Measurements from ENCODE around the gene ASCC3. TPM values are rescaled to one million over a fixed set of nuclear protein-coding genes. Genes with fewer than 3 reads are reported as not detected.

ASCC3 gene
- total and polyA plus RNA-seq, 2 donors (not counting 3 experiments of a cell fraction or from before 2014, with no cell fraction given), result 15.7 to 57.2 TPM

GRCh38 chr6:100818066-100818465 lies 63.1 kb downstream of the ASCC3 start:
- Histone ChIP-seq H4K20me1 (replicated peaks; ENCODE audit: control insufficient read depth, extremely low read depth, insufficient read depth, low read length) (no peaks in the 10 kb centered on the region), H3K4me1 (ENCODE audit: control insufficient read depth, extremely low read depth, insufficient read depth, low read length) (no peaks in the 10 kb centered on the region), H3K36me3 (ENCODE audit: control insufficient read depth in 2 of 2, extremely low read depth in 1 of 2, insufficient read depth in 2 of 2, low read length in 2 of 2) (no peaks in the 10 kb centered on the region), H3K4me2 (ENCODE audit: insufficient read depth, low read length) (no peak overlapping the region), H3K4me3 (replicated peaks in 1 of 3; ENCODE audit: insufficient read depth in 1 of 3, low read depth in 1 of 3, low read length in 3 of 3) (no peak overlapping the region), H2AFZ (ENCODE audit: low read depth, low read length) (no peak overlapping the region), H3K9me3 (replicated peaks; ENCODE audit: control insufficient read depth, insufficient read depth, low read length) (no peaks in the 10 kb centered on the region), H3K27me3 (ENCODE audit: control insufficient read depth in 2 of 2, insufficient read depth in 2 of 2, low read length in 2 of 2) (no peaks in the 10 kb centered on the region), H3K27ac (ENCODE audit: insufficient read depth, low read depth, low read length) (no peak overlapping the region), H3K9ac (replicated peaks; ENCODE audit: extremely low read depth, insufficient read depth, low read length) (no peak overlapping the region), H3K79me2 (ENCODE audit: control insufficient read depth, insufficient read depth, low read length) (peaks cover 46% of the 10 kb centered on the region), H3K9me1 (replicated peaks; ENCODE audit: control insufficient read depth, extremely low read depth, insufficient read depth, low read length) (no peaks in the 10 kb centered on the region)
- DNase-seq (ENCODE audit: low read depth, low spot score) (no peak), FAIRE-seq (no peak)
- dilution Hi-C loops (cut with MboI; ENCODE audit: extremely low pct_ligation_motif_present, low sequenced_read_pairs) (no loop called here), intact Hi-C loops (cut with micrococcal nuclease) (no loop called here)
- POLR2A ChIA-PET, result no interaction called here
- no peak for TF ChIP-seq GATA2 (IDR thresholded peaks at IDR 0.05; ENCODE audit: insufficient read depth, insufficient read length, low read depth, low read length)
- no peak for TF ChIP-seq CTCF (IDR thresholded peaks at IDR 0.05; ENCODE audit: extremely low read depth in 1 of 2, insufficient read depth in 1 of 2, low read depth in 1 of 2, low read length in 2 of 2)
- TF ChIP-seq POLR2AphosphoS5 (IDR thresholded peaks at IDR 0.05; ENCODE audit: insufficient read depth, low read depth, low read length), result no peak
- no peak for TF ChIP-seq JUN (IDR thresholded peaks at IDR 0.05; ENCODE audit: borderline replicate concordance, insufficient read depth, insufficient read length, low read depth)
- TF ChIP-seq EZH2 (IDR thresholded peaks at IDR 0.05; ENCODE audit: borderline replicate concordance, low read depth, low read length, severe bottlenecking), result no peak
- TF ChIP-seq MAX (IDR thresholded peaks at IDR 0.05; ENCODE audit: insufficient read depth, insufficient read length), result no peak
- no peak for TF ChIP-seq FOS (IDR thresholded peaks at IDR 0.05; ENCODE audit: borderline replicate concordance, insufficient read depth, low read length)
- no peak for TF ChIP-seq MYC (IDR thresholded peaks at IDR 0.05; ENCODE audit: low read depth, low read length)
- no peak for TF ChIP-seq POLR2A (IDR thresholded peaks at IDR 0.05; ENCODE audit: low read depth, low read length)
- CTCF ChIA-PET, result no interaction called here
- no TSS peak for BruUV-seq (replicated peaks)
